Measurements from ENCODE around the gene TTC17. TPM values are rescaled to one million over a fixed set of nuclear protein-coding genes. Genes with fewer than 3 reads are reported as not detected.
"Not testable (repeated sequence)": the region's sequence is repeated elsewhere in the genome, so short reads cannot be mapped to it uniquely, and the experiment has no call there.

Gene TTC17
- total and polyA plus RNA-seq, 2 of the 4 experiments (the other 2 are of a cell fraction), result 56.3 to 61.3 TPM

GRCh38 chr11:43467958-43468357 lies 109.2 kb downstream of the TTC17 start:
- ChIA-PET POLR2A (ENCODE audit: unreplicated experiment) (no interaction called here), CTCF (no interaction called here)
- Histone ChIP-seq H3K27me3 (ENCODE audit: control insufficient read depth, insufficient read depth, low read length) (no peaks in the 10 kb centered on the region), H3K18ac (ENCODE audit: low read depth, low read length) (no peak overlapping the region), H2AFZ (replicated peaks; ENCODE audit: low read length, poor library complexity) (no peak overlapping the region), H3K9me3 (ENCODE audit: control insufficient read depth, insufficient read depth, low read length) (peaks cover 2% of the 10 kb centered on the region; the same call in 1 of the 2 replicates), H3K27ac (ENCODE audit: insufficient read depth, low read length) (no peak overlapping the region), H3K79me1 (ENCODE audit: low read depth in 1 of 2, low read length in 2 of 2) (no peaks in the 10 kb centered on the region), H2AK5ac (ENCODE audit: low read depth, low read length) (no peak overlapping the region), H3K36me3 (ENCODE audit: control insufficient read depth, insufficient read depth, low read length) (peaks cover 18% of the 10 kb centered on the region), H3K9me1 (ENCODE audit: insufficient read depth, low read length) (no peaks in the 10 kb centered on the region), H3K4me1 (ENCODE audit: control insufficient read depth, insufficient read depth, low read length) (no peaks in the 10 kb centered on the region), H3K4ac (ENCODE audit: low read depth, low read length) (no peak overlapping the region), H2BK20ac (ENCODE audit: low read depth, low read length) (no peak overlapping the region), H2BK120ac (ENCODE audit: low read depth, low read length) (no peak overlapping the region), H2BK15ac (ENCODE audit: low read depth, low read length) (no peak overlapping the region), H3K9ac (ENCODE audit: low read depth, low read length) (no peak overlapping the region), H3K4me3 (ENCODE audit: insufficient read depth, low read depth, low read length) (no peak overlapping the region), H4K8ac (ENCODE audit: low read depth in 2 of 2, low read length in 2 of 2) (no peak overlapping the region), H4K20me1 (ENCODE audit: insufficient read depth, low read length) (no peaks in the 10 kb centered on the region), H3K23ac (ENCODE audit: low read depth, low read length) (no peak overlapping the region), H2AK9ac (replicated peaks; ENCODE audit: low read depth, low read length, poor library complexity) (no peak overlapping the region), H3K56ac (ENCODE audit: extremely low read depth, insufficient read depth, low read length) (no peak overlapping the region), H3K14ac (replicated peaks; ENCODE audit: low read depth, low read length) (no peak overlapping the region), H3K4me2 (ENCODE audit: low read depth, low read length) (no peak overlapping the region), H4K5ac (ENCODE audit: low read depth, low read length) (no peak overlapping the region), H4K91ac (ENCODE audit: insufficient read depth, low read depth, low read length) (no peak overlapping the region), H2BK5ac (ENCODE audit: low read depth, low read length, poor library complexity, severe bottlenecking) (no peak overlapping the region)
- intact Hi-C loops (cut with micrococcal nuclease) (no loop called here), in situ Hi-C loops (cut with MboI; ENCODE audit: low sequenced_read_pairs) (no loop called here), dilution Hi-C loops (cut with HindIII; ENCODE audit: low sequenced_read_pairs, unreplicated experiment) (no loop called here)
- TF ChIP-seq CEBPB (IDR thresholded peaks at IDR 0.05; ENCODE audit: low read depth, low read length), result no peak
- no peak for TF ChIP-seq SMC3 (IDR thresholded peaks at IDR 0.05; ENCODE audit: low read depth, low read length)
- no peak for TF ChIP-seq NFE2L2 (IDR thresholded peaks at IDR 0.05; ENCODE audit: low read depth, low read length)
- ATAC-seq (ENCODE audit: low read depth) (no peak), DNase-seq (no peak)
- no TSS peak for BruUV-seq (replicated peaks)

- H3K4me3 ChIP-seq (ENCODE audit: insufficient read depth, low read depth, low read length); H4K5ac ChIP-seq (ENCODE audit: low read depth, low read length); H3K27me3 ChIP-seq (ENCODE audit: control insufficient read depth, insufficient read depth, low read length); intact Hi-C loops (cut with micrococcal nuclease); H2BK15ac ChIP-seq (ENCODE audit: low read depth, low read length); BruUV-seq (replicated peaks); POLR2A ChIA-PET (ENCODE audit: unreplicated experiment); H4K91ac ChIP-seq (ENCODE audit: insufficient read depth, low read depth, low read length); H3K4me1 ChIP-seq (ENCODE audit: control insufficient read depth, insufficient read depth, low read length); in situ Hi-C loops (cut with MboI; ENCODE audit: low sequenced_read_pairs); dilution Hi-C loops (cut with HindIII; ENCODE audit: low sequenced_read_pairs, unreplicated experiment); H3K9me3 ChIP-seq (ENCODE audit: control insufficient read depth, insufficient read depth, low read length); H2AK9ac ChIP-seq (replicated peaks; ENCODE audit: low read depth, low read length, poor library complexity); H3K9me1 ChIP-seq (ENCODE audit: insufficient read depth, low read length); H3K9ac ChIP-seq (ENCODE audit: low read depth, low read length); H3K4me2 ChIP-seq (ENCODE audit: low read depth, low read length); H4K8ac ChIP-seq (ENCODE audit: low read depth in 2 of 2, low read length in 2 of 2); H2BK120ac ChIP-seq (ENCODE audit: low read depth, low read length); H2BK5ac ChIP-seq (ENCODE audit: low read depth, low read length, poor library complexity, severe bottlenecking); H3K23ac ChIP-seq (ENCODE audit: low read depth, low read length); H4K20me1 ChIP-seq (ENCODE audit: insufficient read depth, low read length); H3K4ac ChIP-seq (ENCODE audit: low read depth, low read length); H3K27ac ChIP-seq (ENCODE audit: insufficient read depth, low read length); DNase-seq; H3K18ac ChIP-seq (ENCODE audit: low read depth, low read length); CTCF ChIA-PET; H3K56ac ChIP-seq (ENCODE audit: extremely low read depth, insufficient read depth, low read length); H3K79me1 ChIP-seq (ENCODE audit: low read depth in 1 of 2, low read length in 2 of 2); H3K36me3 ChIP-seq (ENCODE audit: control insufficient read depth, insufficient read depth, low read length); ATAC-seq (ENCODE audit: low read depth); H2AK5ac ChIP-seq (ENCODE audit: low read depth, low read length); H3K14ac ChIP-seq (replicated peaks; ENCODE audit: low read depth, low read length); H2AFZ ChIP-seq (replicated peaks; ENCODE audit: low read length, poor library complexity); H2BK20ac ChIP-seq (ENCODE audit: low read depth, low read length): not testable (repeated sequence)
- WGBS, 2 experiments (ENCODE audit: extremely low coverage in 2 of 2, insufficient read length in 1 of 2), result no CpG with 5 or more reads among the region's 5 CpGs
These were observed 118.8 kb downstream of the TTC17 start for GRCh38 chr11:43477491-43477890.
